ENCODE results near the gene ZNF552.
"Not testable (repeated sequence)": the region's sequence is repeated elsewhere in the genome, so short reads cannot be mapped to it uniquely, and the experiment has no call there.

The ZNF552 gene

DNA sequence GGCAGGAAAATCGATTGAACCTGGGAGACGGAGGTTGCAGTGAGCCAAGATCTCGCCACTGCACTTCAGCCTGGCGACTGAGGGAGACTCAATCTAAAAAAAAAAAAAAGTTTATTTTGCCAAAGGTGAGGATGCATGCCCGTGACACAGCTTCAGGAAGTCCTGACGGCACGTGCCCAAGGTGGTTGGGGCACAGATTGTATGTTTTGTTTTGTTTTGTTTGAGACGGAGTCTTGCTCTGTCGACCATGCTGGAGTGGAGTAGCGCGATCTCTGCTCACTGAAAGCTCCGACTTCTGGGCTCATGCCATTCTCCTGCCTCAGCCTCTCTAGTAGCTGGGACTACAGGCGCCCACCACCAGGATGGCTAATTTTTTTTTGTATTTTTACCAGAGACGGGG, 3.3 kb upstream of the ZNF552 start:
- no peak for DNase-seq

DNA sequence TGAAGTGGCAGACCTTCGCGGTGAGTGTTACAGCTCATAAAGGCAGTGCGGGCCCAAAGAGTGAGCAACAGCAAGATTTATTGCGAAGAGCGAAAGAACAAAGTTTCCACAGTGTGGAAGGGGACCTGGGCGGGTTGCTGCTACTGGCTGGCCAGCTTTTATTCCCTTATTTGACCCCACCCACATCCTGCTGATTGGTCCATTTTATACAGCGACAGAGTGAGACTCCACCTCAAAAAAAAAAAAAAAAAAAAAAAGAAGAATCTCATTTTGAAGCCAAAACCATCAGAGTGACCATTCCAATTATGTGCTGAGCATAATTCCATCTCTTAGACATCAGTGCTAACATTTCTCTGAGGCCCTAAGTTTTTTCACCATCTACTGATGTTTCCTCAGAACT, 1.9 kb upstream of the ZNF552 start:
- no peak for DNase-seq

DNA sequence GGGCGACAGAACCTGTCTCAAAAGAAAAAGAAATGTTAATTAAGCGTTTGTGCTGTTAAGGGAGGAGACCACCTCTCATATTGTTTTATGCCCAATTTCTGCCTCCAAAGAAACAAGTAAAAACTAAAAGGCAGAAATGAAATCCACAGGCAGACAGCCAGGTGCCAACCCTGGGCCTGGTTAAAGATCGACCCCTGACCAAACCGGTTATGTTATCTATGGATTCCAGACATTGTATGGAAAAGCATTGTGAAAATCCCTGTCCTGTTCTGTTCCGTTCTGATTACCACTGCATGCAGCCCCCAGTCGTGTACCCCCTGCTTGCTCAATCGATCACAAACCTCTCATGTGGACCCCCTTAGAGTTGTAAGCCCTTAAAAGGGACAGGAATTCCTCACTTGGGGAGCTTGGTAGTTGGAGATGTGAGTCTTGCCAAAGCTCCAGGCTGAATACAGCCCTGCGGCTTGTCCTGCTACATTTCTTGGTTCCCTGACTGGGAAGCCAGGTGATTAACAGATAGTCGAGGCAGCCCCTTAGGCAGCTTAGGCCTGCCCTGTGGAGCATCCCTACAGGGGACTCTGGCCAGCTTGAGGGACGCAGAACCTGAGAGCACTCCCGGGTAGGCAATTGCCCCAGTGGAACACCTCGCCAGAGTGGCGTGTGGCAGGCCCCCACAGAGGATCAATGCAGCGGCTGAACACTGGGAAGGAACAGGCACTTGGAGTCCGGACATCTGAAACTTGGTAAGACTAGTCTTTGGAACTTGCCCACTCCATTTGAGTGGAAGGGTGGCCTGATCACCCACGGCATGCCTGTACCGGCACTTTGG, 748 bp upstream of the ZNF552 start:
- no peak for DNase-seq

DNA sequence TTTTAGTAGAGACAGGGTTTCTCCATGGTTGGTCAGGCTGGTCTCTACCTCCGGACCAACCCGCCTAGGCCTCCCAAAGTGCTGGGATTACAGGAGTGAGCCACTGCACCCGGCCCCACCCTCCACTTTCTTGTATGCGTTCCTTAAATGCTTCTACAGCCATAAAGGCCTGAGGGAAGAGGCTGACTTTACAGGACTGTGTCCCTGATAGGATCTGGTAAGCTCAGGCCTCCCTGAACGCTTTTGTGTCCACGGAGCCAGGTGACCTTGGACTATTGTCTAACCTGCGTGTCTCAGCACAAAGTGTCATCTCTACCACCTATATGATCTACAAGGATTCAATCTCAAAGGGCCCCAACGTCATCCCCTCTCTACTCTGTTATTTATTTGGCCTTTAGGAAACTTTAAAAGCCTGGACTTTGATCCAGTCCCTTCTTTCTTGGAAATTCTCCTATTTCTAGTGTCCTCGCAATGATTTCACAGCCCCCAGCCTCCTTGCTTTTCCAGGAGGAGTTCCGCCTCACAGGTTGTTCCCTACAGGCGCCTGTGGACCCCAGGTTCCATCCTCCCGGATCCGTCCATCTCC, 701 bp downstream of the ZNF552 start:
- no peak for DNase-seq

GRCh38 chr19:57812975-57813820, 1.5 kb downstream of the ZNF552 start:
- DNase-seq = not testable (repeated sequence)

- no peak for DNase-seq
These were observed 2.5 kb downstream of the ZNF552 start for GRCh38 chr19:57812226-57812625.

DNA sequence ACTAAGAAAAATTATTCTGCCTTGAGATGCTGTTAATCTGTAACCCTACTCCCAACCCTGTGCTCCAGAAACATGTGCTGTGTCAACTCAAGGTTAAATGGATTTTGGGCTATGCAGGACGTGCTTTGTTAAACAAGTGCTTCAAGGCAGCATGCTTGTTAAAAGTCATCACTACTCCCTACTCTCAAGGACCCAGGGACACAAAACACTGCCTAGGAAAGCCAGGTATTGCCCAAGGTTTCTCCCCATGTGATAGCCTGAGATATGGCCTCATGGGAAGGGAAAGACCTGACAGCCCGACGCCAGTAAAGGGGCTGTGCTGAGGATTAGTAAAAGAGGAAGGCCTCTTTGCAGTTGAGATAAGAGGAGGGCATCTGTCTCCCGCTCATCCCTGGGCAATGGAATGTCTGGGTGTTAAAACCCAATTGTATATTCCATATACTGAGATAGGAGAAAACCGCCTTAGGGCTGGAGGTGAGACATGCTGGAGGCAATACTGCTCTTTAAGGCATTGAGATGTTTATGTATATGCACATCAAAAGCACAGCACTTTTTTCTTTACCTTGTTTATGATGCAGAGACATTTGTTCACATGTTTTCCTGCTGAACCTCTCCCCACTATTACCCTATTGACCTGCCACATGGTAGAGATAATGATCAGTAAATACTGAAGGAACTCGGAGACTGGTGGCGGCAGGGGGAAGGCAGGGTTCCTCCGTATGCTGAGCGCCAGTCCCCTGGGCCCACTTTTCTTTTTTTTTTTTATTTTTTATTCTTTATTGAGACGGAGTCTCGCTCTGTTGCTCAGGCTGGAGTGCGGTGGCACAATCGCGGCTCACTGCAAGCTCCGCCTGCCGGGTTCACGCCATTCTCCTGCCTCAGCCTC, 4.1 kb downstream of the ZNF552 start:
- not testable (repeated sequence) for DNase-seq

DNA sequence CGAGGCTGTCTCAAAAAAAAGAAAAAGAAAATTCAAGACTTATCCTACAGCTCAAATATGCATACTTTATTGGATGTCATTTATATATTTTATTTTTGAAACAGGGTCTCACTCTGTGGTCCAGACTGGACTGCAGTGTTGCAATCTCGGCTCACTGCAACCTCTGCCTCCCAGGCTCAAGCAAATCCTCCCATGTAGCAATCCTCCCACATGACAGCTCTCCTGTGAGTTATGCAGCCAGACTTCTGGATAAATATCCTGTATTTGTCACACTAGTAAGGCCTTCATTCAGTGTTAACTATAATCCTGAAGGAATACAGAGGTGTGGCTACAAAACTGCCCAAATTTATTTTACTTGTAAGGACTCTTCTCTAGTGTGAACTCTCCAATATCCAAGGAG, 7.2 kb downstream of the ZNF552 start:
- DNase-seq = no peak

- DNase-seq = no peak
These were observed 11.0 kb downstream of the ZNF552 start for GRCh38 chr19:57803594-57804325.

DNA sequence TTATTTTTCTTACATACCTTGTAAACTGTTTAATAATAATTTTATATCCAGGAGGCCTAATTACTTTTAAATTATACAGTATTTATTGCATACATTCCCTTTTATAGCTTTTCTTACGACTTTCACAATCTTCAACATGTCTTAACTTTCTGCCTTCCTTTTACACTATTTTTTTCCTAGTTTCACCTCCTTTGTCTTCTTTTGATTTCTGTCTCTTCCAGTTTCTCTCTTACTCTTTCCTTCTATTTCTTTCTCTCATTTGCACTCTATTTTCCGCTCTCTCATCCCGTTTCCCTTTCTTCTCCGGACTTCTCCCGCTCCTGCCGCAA, 11.5 kb downstream of the ZNF552 start:
- no peak for DNase-seq

- no peak for DNase-seq
These were observed 12.4 kb downstream of the ZNF552 start for GRCh38 chr19:57802269-57802668.

GRCh38 chr19:57800696-57801095, 14.0 kb downstream of the ZNF552 start:
- DNase-seq = no peak

GRCh38 chr19:57796580-57796979, 18.1 kb downstream of the ZNF552 start:
- not testable (repeated sequence) for DNase-seq

GRCh38 chr19:57789288-57789687, 25.4 kb downstream of the ZNF552 start:
- no peak for DNase-seq

DNA sequence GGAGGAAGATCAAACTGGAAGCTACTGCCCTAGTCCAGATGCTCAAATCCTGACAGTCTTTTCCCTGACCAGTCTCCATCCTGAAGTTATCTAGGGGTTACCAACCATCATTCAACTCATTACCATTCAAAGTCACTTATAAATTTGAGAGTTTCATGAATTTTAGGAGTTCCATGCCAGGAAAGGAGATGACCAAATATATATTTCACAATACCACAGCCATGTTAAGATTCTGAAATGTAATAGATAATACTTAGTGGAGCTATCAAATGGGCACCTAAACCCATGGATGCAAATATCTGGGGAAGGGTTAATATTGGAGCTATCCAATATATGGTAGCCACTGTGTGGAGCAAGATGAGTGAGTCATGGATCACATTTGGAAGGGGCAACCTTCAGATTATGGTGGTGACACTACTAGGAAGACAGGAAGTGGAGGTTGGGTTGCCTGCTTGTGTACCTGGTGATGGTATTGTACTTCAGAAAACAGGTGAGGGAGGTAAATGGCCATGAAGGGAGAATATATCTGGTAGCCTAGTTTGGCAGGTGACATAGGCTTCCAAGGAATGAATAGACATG, 26.5 kb downstream of the ZNF552 start:
- DNase-seq = no peak

GRCh38 chr19:57786906-57787305, 27.8 kb downstream of the ZNF552 start:
- no peak for DNase-seq

- DNase-seq = no peak
These were observed 28.4 kb downstream of the ZNF552 start for GRCh38 chr19:57786286-57786685.

DNA sequence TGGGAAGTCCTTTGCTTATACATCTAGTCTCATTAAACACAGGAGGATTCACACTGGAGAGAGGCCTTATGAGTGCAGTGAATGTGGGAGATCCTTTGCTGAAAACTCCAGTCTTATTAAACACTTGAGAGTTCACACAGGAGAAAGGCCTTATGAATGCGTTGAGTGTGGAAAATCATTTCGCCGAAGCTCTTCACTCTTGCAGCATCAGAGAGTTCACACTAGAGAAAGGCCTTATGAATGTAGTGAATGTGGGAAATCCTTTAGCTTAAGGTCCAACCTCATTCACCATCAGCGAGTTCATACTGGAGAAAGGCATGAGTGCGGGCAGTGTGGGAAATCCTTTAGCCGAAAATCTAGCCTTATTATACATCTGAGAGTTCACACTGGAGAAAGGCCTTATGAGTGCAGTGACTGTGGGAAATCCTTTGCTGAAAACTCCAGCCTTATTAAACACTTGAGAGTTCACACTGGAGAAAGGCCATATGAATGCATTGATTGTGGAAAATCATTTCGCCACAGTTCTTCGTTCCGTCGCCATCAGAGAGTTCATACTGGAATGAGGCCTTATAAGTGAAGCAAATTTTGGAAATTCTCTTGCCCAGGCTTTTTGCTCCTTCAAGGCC, 35.4 kb downstream of the ZNF552 start:
- DNase-seq = no peak

- DNase-seq = no peak
These were observed 36.4 kb downstream of the ZNF552 start for GRCh38 chr19:57778336-57778735.

- DNase-seq = no peak
These were observed 37.9 kb downstream of the ZNF552 start for GRCh38 chr19:57776764-57777296.

DNA sequence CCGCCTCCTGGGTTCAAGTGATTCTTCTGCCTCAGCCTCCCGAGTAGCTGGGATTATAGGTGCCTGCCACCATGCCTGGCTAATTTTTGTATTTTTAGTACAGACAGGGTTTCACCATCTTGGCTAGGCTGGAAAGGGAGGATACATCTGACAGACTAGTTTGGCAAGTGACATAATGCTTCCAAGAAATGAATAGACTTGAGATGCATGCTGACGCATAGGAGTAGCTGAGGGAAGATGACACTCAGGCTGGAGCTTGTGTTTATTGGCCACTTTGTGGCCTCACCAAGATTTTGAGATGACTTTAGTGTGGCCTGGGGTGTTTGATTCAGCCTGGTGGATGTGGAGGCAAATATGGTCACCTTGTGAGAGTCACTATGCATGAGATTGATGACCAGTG, 41.2 kb downstream of the ZNF552 start:
- no peak for DNase-seq

Measured in stimulated activated CD8-positive, alpha-beta memory T cell treated with anti-CD3 and anti-CD28 coated beads, Interleukin-4, amount 100 ng/mL, for 48 hours (primary cell).